SHP77 (cell line): Measurements from ENCODE around the gene ACSF2.
"Not testable (repeated sequence)": the region's sequence is repeated elsewhere in the genome, so short reads cannot be mapped to it uniquely, and the experiment has no call there.

Experiments
- DNase-seq, 2 experiments: peaks; one replicate each; lab custom pipeline; 2025; lab: John Stamatoyannopoulos, UW

Gene ACSF2

GRCh38 chr17:50412188-50412732, 13.8 kb upstream of the ACSF2 start:
- no peak for DNase-seq

DNA sequence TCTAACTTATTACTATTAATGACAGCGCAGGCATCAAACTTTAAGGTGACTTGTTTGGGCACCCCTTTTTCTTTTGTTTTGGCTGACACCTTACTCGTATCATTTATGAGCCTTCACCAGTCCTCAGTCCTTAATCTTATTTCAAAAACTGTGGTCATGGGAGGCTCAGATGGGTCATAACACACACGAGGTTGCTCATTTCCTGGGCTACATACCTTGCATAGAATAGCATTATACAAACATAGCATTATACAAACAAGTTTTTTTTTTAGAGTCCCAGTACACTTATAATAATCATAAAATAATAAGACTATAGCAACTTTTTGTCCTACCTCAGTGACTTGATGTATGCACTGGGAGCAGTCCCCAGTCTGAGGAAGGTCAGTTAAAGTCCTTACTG, 11.2 kb upstream of the ACSF2 start:
- DNase-seq = no peak

- DNase-seq = not testable (repeated sequence)
These were observed 6.4 kb upstream of the ACSF2 start for GRCh38 chr17:50419577-50419976.

DNA sequence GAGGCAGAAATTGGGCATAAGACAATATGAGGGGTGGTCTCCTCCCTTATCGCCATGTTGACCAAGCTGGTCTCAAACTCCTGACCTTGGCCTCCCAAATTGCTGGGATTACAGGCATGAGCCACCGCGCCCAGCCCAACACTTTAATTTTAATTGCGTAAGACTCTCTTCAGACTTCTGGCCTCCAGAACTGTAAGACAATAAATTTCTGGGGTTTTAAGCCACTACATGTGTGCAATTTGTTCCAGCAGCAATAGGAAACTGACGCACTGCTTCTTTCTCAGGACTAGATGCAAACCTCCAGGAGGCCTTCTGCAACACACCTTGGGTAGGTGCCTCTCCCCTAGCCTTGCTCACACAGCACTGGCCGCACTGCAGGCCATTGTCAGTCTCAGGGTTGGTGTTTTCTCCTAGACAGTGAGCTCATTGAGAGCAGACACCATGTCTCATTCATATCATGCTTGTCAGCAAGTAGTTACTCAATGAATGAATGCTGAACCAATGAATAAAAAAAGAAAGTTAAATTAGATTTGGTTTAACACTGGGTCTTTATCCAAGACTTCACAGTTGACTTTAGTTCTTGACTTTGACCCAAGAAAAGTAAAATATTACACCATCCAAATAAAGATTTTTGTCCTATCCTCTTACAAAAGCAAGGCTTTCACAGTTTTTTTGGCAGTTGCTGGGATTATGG, 5.5 kb upstream of the ACSF2 start:
- no peak for DNase-seq

- no peak for DNase-seq
These were observed 4.5 kb upstream of the ACSF2 start for GRCh38 chr17:50421308-50422051.

DNA sequence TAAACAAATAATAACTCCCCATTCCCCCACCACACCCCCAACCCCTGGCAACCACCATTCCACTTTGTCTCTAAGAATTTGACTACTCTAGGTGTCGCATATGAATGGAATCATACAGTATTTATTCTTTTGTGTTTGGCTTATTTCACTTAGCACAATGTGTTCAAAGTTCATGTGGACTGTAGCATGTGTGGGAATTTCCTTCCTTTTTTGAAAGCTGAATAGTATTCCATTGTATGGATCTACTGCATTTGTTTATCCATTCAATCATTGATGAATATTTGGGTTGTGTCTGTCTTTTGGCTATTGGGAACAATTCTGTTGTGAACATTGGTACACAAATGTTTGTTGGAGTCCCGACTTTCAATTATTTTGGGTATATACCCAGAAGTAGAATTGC, 3.3 kb upstream of the ACSF2 start:
- DNase-seq = no peak

DNA sequence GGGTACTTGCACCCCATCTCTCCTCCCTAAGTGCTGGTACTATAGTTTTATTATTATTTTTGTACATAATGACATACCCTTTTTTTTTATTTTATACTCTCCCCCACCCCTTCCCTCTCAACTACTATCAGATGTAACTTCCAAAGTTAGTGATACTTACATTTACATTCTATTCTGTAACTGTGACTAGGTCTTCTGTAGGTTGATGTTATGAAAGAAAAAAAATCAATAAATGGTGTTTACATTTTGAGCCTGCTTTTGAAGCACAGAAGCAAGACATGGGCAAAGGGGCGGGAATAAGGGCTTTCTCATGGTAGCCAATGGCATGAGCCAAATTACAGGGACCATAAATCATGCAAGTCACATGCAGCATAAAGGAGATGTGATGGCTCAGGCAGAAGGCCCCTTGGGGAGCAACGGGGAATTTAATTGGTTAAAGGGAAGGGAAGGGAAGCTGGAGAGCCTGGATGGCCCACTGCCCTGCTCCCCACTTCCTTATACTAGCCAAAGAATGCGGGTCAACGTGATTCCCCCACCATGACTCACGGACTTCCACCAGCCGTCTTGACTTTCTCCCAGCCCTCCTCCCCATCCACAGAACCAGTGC, 2.4 kb upstream of the ACSF2 start:
- peak; percentile 37 to 47 for DNase-seq

DNA sequence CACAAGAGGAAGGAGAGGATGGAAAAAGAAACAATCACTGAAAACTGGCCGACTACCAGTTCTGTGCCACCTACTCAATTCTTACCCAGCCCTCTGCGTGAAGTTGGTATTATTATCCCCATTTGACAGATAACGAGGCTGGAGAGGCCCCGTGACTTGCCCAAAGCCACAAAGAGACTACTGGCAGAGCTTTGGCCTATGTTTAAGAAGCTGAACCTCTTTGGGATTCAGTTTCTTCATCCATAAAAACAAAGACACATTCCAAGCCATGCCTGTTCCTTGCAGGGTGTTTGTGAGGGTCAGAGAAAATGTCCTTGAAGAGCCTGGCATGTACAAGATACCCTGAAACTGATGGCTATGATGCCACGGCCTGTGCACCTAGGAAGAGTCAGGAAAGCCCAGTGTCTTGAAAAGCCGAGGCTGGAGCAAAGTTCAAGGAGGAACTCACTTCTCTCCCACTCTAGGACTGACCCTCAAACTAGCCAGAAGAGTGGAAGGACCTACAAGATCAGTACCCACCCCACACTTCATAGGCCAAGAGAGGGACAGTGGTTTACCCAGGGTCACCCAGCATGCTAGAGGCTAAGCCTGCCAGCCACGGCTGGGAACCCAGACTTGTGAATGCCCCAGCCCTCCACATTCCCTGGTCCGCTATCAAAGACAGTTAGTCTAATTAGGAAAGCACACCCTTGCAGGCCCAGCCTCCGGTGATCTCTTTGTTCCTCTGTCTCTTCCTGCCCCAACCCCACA, 1.6 kb upstream of the ACSF2 start:
- no peak for DNase-seq

- DNase-seq = no peak
These were observed 879 bp upstream of the ACSF2 start for GRCh38 chr17:50424996-50425681.

- no peak for DNase-seq
These were observed 409 bp downstream of the ACSF2 start for GRCh38 chr17:50426472-50426782.

DNA sequence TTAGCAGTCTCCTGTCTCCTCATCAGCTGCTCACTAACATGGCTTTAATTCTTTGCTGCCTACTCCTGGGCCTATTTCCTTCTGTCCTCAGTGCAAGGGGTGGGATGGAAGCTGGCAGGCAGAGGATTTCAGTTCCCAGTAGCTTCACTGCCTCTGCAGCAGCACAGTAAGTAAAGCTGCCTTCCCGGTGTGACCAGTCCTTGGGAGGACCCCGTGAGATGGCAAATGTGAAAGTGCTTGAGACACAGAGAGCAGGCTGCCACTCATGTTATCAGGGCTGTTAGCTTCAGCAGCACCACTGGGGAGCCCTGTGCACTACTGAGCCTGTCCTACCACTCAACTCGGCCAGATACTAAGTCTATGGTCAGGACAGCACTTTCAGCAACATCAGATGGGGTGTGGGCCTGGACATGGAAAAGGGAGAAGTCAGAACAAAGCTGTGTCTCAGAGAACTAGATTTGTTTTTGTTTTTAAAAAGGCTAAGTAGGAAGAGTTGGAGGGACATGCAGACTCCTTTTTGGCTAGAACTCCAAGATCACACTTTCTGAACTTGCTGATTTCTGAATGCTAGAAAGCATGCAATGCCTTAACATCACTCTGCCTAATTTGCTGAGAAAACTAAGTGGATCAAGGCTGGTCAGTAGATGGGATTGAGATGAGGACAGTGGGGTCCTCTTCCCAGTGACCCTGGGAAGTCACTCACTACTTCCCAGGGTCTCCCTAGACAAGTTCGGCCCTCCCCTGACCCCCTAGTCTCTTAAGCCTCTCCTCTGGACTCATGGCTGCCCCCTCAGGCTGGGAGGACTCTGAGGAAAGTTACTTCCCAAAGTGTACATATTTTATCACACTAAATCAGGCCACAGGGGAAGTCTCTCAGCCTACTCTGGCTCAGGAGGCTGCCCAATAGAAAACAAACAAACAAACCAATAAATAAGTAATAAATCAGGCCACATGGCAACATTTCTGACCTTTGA, 1.1 kb downstream of the ACSF2 start:
- DNase-seq = peak in 1 of 2 experiments; percentile 17

DNA sequence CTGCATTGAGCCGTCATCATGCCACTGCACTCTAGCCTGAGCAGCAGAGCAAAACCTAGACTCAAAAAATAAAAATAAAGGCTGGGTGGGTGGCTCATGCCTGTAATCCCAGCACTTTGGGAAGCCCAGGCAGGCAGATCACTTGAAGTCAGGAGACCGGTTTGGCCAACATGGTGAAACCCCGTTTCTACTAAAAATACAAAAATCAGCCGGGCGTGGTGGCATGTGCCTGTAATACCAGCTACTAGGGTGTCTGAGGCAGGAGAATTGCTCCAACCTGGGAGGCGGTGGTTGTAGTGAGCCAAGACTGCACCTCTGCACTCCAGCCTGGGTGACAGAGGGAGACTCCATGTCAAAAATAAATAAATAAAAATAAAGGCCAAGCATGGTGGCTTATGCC, 2.1 kb downstream of the ACSF2 start:
- not testable (repeated sequence) for DNase-seq

DNA sequence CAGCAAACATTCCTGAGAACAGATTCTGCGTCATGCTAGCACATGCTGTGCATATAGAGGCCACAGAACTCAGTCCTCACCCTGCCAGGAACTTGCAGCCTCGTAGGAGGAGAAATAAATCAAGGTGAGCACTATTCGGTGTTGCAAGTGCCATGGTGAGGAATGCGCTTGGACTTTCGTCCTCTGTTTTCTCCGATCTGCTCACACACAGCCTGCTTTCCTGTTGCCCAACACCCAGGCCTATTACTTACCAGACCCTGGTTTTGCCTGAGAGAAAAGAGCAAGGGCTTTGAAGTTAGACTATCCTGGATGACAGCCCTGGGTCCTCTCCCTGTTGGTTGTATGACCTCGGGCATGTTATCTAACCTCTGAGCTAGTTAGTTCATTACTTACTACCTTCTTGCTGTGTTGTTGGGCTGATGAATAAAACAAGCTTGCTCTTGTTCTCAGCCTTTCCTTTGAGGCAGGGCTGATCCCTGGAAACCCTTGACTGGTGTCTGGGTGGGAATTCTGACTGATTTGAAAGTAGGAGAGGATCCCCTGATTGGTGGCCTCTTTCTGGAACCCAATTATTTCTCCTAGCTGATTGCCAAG, 2.9 kb downstream of the ACSF2 start:
- no peak for DNase-seq

- DNase-seq = no peak
These were observed 3.8 kb downstream of the ACSF2 start for GRCh38 chr17:50429793-50430192.

GRCh38 chr17:50430821-50431618, 5.0 kb downstream of the ACSF2 start:
- no peak for DNase-seq

DNA sequence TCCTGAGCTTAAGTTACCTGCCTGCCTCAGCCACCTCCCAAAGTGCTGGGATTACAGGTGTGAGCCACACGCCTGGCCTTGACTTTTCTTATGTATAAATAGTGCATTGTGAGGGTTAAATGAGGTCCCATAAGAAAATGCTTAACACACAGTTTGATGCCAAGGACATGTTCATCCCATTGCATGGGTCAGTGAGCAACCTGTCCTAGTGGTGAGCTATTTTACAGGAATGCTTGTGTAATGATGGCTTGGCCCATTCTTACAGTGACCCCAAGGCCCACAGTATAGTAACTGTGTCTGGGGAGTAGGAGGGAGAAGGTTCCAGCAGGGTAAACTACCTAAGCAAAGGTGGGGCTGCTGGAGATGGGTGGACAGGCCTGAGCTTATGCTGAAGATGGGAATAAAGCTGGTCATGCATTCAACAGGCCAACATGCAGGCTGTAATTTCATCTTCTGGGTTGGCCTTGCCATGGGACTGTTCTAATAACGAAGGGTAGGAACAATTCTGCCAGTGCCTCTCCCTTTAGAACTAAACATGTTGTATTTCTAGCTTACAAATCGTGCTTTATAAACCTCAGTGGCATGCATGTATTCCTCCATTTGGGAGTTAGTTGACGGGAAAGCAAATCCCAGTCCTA, 6.2 kb downstream of the ACSF2 start:
- no peak for DNase-seq

DNA sequence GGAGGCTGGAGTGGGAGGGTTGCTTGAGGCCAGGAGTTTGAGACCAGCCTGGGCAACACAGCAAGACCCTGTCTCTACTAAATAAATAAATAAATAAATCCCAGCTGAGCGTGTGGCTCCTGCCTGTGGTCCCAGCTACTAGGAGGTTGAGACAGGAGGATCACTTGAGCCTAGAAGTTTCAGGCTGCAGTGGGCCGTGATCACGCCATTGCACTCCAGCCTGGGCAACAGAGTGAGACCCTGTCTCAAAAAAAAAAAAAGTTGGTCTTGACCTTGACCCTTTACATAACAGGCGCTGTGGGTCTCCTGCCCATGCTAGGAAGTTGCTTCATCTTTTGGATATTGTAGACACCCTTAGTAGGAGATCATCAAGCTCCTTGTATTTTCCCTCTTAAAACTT, 11.4 kb downstream of the ACSF2 start:
- DNase-seq = no peak

- peak in 1 of 2 experiments; percentile 29 for DNase-seq
These were observed 13.0 kb downstream of the ACSF2 start for GRCh38 chr17:50439008-50439407.
